HepG2 (cell line): Measurements from ENCODE around the gene SLC35B1. TPM values are rescaled to one million over a fixed set of nuclear protein-coding genes. Genes with fewer than 3 reads are reported as not detected.

Experiments used
- ELF3 ChIP-seq: IDR thresholded peaks from 2 replicates; pipeline ENCODE4 v1.6.1; 2016; ENCODE audit warnings: missing genetic modification reagents, missing compliant biosample characterization
- ETV5 ChIP-seq: IDR thresholded peaks from 2 replicates; pipeline ENCODE4 v1.6.1; 2018; ENCODE audit warnings: missing biosample characterization, missing genetic modification reagents, inconsistent platforms, borderline replicate concordance
- HCFC1 ChIP-seq: fragments of 150-350 bp; IDR thresholded peaks from 2 replicates; pipeline ENCODE4 v1.6.1; 2014; ENCODE audit warnings: low read depth, low read length
- HNF1B ChIP-seq: sonication (generic); formaldehyde crosslinking; IDR thresholded peaks from 2 replicates; pipeline ENCODE4 v1.5.1; 2020; ENCODE audit warnings: mild to moderate bottlenecking, moderate library complexity, missing genetic modification reagents
- MTA3 ChIP-seq: sonication (generic); formaldehyde crosslinking; IDR thresholded peaks from 2 replicates; pipeline ENCODE4 v1.4.0; 2020; ENCODE audit warnings: missing genetic modification reagents
- POLR2G ChIP-seq: fragments of 200-400 bp; formaldehyde crosslinking; IDR thresholded peaks from 2 replicates; pipeline ENCODE4 v1.6.1; 2018; ENCODE audit warnings: mild to moderate bottlenecking, low read depth, low read length, moderate library complexity
- SIN3B ChIP-seq: fragments of 150-350 bp; IDR thresholded peaks from 2 replicates; pipeline ENCODE4 v1.6.1; 2014; ENCODE audit warnings: low read length
- ZBTB38 ChIP-seq: sonication (generic); formaldehyde crosslinking; IDR thresholded peaks from 2 replicates; pipeline ENCODE4 v1.5.1; 2020; ENCODE audit warnings: mild to moderate bottlenecking, missing genetic modification reagents
- ZFP37 ChIP-seq: sonication (generic); formaldehyde crosslinking; IDR thresholded peaks from 2 replicates; pipeline ENCODE4 v1.4.0; 2020; ENCODE audit warnings: missing genetic modification reagents, borderline replicate concordance
- ZKSCAN1 ChIP-seq: fragments of 150-350 bp; IDR thresholded peaks from 2 replicates; pipeline ENCODE4 v1.6.1; 2014; ENCODE audit warnings: low read length
- ZNF12 ChIP-seq: sonication (generic); formaldehyde crosslinking; IDR thresholded peaks from 2 replicates; pipeline ENCODE4 v1.5.0; 2020; ENCODE audit warnings: missing genetic modification reagents
- ZNF567 ChIP-seq: sonication (generic); formaldehyde crosslinking; IDR thresholded peaks from 2 replicates; pipeline ENCODE4 v1.8.1; 2023; ENCODE audit warnings: mild to moderate bottlenecking, missing genetic modification reagents, borderline replicate concordance
- ZSCAN25 ChIP-seq: sonication (generic); formaldehyde crosslinking; IDR thresholded peaks from 2 replicates; pipeline ENCODE4 v1.8.0; 2022; ENCODE audit warnings: mild to moderate bottlenecking, missing genetic modification reagents
- polyA plus RNA-seq, 8 experiments: library from polyadenylated mRNA; depleted of rRNA in 3 of 8; stranded (reverse) in 7 of 8; unstranded in 1 of 8; fragments of >200 nt; fragmentation: Illumina TruSeq in 4 of 8; extraction: Trizol in 4 of 8; gene quantifications; 2 replicates each; pipeline versions ENCODE4 v1.2.1 to v1.2.3, GENCODE V29; 2011 to 2016; ENCODE audit warnings: low read depth in 4 of 8, missing spikeins in 1 of 8, mixed read lengths in 1 of 8; ENCODE audit not compliant: insufficient read depth in 1 of 8
- total RNA-seq, 5 experiments: library from RNA; depleted of rRNA; stranded (reverse); fragments of >200 nt; fragmentation: Illumina TruSeq; extraction: Trizol; gene quantifications; 2 replicates each; pipeline ENCODE4 v1.2.3, GENCODE V29; 2016; ENCODE audit warnings: low read depth in 1 of 5
- TF ChIP-seq, protein P1 (sequence below): sonication (generic); formaldehyde crosslinking; IDR thresholded peaks from 2 replicates; pipeline ENCODE4 v1.4.0; 2020; ENCODE audit warnings: missing genetic modification reagents
- TF ChIP-seq, protein P2 (sequence below): IDR thresholded peaks from 2 replicates; pipeline ENCODE4 v1.6.1; 2018; ENCODE audit warnings: missing genetic modification reagents
- TF ChIP-seq, protein P3 (sequence below): sonication (generic); formaldehyde crosslinking; IDR thresholded peaks from 2 replicates; pipeline ENCODE4 v1.5.0; 2020; ENCODE audit warnings: missing genetic modification reagents

Gene SLC35B1
- total and polyA plus RNA-seq, 2 of the 13 experiments (the other 11 are each of a cell fraction or from before 2014, with no cell fraction given) = 99.6 to 113 TPM

- TF ChIP-seq ZBTB38 (CRISPR knock-in tag) (peak; percentile 67; the same call in 1 of the 2 replicates), HNF1B (CRISPR knock-in tag) (peak; percentile 52), ETV5 (CRISPR knock-in tag) (peak; percentile 14; the same call in 1 of the 2 replicates), ZFP37 (CRISPR knock-in tag) (no peak; the same call in 1 of the 2 replicates), HCFC1 (peak; percentile 66), ZNF12 (no peak; the same call in 1 of the 2 replicates), ELF3 (CRISPR knock-in tag) (peak; percentile 60), ZNF567 (peak; percentile 85; the same call in 1 of the 2 replicates), ZSCAN25 (CRISPR knock-in tag) (no peak), POLR2G (peak; percentile 93), ZKSCAN1 (0 out of 2 replicates have a peak, but pooled peaks have one; percentile 67), SIN3B (peak; percentile 88; the same call in 1 of the 2 replicates), MTA3 (CRISPR knock-in tag) (no peak)
- TF ChIP-seq, protein P1, sequence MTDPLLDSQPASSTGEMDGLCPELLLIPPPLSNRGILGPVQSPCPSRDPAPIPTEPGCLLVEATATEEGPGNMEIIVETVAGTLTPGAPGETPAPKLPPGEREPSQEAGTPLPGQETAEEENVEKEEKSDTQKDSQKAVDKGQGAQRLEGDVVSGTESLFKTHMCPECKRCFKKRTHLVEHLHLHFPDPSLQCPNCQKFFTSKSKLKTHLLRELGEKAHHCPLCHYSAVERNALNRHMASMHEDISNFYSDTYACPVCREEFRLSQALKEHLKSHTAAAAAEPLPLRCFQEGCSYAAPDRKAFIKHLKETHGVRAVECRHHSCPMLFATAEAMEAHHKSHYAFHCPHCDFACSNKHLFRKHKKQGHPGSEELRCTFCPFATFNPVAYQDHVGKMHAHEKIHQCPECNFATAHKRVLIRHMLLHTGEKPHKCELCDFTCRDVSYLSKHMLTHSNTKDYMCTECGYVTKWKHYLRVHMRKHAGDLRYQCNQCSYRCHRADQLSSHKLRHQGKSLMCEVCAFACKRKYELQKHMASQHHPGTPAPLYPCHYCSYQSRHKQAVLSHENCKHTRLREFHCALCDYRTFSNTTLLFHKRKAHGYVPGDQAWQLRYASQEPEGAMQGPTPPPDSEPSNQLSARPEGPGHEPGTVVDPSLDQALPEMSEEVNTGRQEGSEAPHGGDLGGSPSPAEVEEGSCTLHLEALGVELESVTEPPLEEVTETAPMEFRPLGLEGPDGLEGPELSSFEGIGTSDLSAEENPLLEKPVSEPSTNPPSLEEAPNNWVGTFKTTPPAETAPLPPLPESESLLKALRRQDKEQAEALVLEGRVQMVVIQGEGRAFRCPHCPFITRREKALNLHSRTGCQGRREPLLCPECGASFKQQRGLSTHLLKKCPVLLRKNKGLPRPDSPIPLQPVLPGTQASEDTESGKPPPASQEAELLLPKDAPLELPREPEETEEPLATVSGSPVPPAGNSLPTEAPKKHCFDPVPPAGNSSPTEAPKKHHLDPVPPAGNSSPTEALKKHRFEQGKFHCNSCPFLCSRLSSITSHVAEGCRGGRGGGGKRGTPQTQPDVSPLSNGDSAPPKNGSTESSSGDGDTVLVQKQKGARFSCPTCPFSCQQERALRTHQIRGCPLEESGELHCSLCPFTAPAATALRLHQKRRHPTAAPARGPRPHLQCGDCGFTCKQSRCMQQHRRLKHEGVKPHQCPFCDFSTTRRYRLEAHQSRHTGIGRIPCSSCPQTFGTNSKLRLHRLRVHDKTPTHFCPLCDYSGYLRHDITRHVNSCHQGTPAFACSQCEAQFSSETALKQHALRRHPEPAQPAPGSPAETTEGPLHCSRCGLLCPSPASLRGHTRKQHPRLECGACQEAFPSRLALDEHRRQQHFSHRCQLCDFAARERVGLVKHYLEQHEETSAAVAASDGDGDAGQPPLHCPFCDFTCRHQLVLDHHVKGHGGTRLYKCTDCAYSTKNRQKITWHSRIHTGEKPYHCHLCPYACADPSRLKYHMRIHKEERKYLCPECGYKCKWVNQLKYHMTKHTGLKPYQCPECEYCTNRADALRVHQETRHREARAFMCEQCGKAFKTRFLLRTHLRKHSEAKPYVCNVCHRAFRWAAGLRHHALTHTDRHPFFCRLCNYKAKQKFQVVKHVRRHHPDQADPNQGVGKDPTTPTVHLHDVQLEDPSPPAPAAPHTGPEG = no peak
- TF ChIP-seq, protein P2, sequence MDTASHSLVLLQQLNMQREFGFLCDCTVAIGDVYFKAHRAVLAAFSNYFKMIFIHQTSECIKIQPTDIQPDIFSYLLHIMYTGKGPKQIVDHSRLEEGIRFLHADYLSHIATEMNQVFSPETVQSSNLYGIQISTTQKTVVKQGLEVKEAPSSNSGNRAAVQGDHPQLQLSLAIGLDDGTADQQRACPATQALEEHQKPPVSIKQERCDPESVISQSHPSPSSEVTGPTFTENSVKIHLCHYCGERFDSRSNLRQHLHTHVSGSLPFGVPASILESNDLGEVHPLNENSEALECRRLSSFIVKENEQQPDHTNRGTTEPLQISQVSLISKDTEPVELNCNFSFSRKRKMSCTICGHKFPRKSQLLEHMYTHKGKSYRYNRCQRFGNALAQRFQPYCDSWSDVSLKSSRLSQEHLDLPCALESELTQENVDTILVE (CRISPR knock-in tag) = peak; percentile 86; the same call in 1 of the 2 replicates
- TF ChIP-seq, protein P3, sequence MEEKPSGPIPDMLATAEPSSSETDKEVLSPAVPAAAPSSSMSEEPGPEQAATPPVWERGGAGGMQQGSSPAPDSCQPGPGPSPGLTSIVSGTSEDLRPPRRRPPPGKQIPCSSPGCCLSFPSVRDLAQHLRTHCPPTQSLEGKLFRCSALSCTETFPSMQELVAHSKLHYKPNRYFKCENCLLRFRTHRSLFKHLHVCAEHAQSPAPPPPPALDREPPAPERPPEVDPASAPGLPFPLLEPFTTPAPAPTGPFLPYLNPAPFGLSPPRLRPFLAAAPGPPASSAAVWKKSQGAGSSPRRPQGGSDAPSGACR (CRISPR knock-in tag) = 0 out of 2 replicates have a peak, but pooled peaks have one; percentile 92
Observed at GRCh38 chr17:49707608-49708514, at the start of gene SLC35B1 (continued).
